Measurements from ENCODE around the gene GLS2. TPM values are rescaled to one million over a fixed set of nuclear protein-coding genes. Genes with fewer than 3 reads are reported as not detected.
A peak's percentile ranks its signal among the peaks of the same experiment; 100 is the strongest.
"Not testable (repeated sequence)": the region's sequence is repeated elsewhere in the genome, so short reads cannot be mapped to it uniquely, and the experiment has no call there.

The GLS2 gene
- total RNA-seq, 1 donor from 2014 or later: 0.40 TPM

- DNase-seq (no peak), ATAC-seq (ENCODE audit: poor library complexity) (no peak)
- intact Hi-C loops (cut with DNase I): no loop called here
These were observed 30.1 kb downstream of the GLS2 start for GRCh38 chr12:56457817-56458216.

DNA sequence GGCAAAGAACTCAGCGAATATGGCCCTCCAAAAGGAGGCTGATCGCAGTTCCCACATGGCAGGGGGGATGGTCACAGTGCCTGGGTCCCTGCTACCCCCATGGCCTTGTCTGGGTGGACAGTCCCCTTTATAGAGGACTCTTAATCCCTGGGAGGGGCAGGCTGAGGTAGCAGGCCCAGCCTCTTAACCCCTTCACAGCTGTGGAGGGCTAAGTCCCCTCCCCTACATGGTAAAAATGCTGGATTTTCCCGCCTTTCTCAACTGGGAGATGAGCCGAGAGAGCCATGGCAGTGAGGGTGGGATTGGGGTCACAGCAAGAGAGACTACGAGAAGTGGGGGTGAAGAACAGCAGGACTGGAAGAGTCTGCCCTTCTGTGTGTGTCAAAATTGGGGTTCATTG is 33.4 kb downstream of the GLS2 start, which contains the start of gene MIP:
TSS of gene MIP (minus strand) at position 101 of the 400 bp plus-strand sequence. CDS start at position 57, 44 bp downstream.
- ATAC-seq (ENCODE audit: poor library complexity): no peak
- intact Hi-C loops (cut with DNase I): no loop called here
- DNase-seq: no peak

GRCh38 chr12:56451147-56451546 is 36.8 kb downstream of the GLS2 start:
- DNase-seq (no peak), ATAC-seq (ENCODE audit: poor library complexity) (no peak)
- intact Hi-C loops (cut with DNase I): no loop called here

- ATAC-seq (ENCODE audit: poor library complexity): no peak
- intact Hi-C loops (cut with DNase I): no loop called here
These were observed 37.7 kb downstream of the GLS2 start for GRCh38 chr12:56450241-56450640.

GRCh38 chr12:56449622-56449984 is 38.4 kb downstream of the GLS2 start:
- ATAC-seq (ENCODE audit: poor library complexity): no peak
- intact Hi-C loops (cut with DNase I): no loop called here
- DNase-seq: no peak

More at GRCh38 chr12:56450241-56450640, 37.7 kb downstream of the GLS2 start:
- no peak for DNase-seq

GRCh38 chr12:56448860-56449621 is 38.9 kb downstream of the GLS2 start, which contains the start of gene TIMELESS:
TSS of gene TIMELESS (minus strand) at chr12:56449426. CDS start at chr12:56434170, 15,256 bp downstream.
- ATAC-seq (ENCODE audit: poor library complexity) (peak; percentile 100), DNase-seq (peak; percentile 93)
- intact Hi-C loops (cut with DNase I): no loop called here

- DNase-seq; intact Hi-C loops (cut with DNase I): not testable (repeated sequence)
These were observed 44.8 kb downstream of the GLS2 start for GRCh38 chr12:56443208-56443607.

DNA sequence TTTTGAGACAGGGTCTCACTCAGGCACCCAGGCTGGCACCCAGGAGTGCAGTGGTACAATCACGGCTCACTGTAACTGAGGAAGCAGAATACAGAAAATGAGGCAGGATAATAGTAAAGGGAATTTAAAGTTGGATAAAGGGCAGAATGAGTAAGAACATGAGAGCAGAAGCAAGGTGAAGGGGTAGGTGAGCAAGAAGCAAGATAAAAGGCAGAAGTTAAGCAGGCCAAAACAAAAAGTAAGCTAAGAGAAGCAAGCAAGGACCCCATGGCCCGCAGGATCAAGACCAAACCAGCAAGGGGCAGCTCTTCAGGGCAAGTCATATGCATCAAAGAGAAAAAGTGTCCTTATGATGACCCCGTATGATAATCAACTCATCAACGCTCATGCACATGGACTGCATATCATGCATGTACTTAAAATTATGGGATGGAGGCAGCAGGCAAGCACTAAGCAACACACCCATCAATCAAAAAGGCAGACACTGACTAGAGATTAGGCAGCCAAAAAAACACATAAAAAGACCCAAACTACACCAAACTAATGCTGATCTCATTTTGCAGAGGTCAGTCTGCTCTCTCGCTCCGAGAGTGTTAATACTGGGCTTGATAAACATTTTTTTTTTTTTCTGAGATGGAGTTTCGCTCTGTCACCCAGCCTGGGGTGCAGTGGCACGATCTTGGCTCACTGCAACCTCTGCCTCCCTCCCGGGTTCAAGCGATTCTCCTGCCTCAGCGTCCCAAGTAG is 50.4 kb downstream of the GLS2 start:
- intact Hi-C loops (cut with DNase I): no loop called here
- DNase-seq: no peak
- no peak for ATAC-seq (ENCODE audit: poor library complexity)

More at GRCh38 chr12:56443208-56443607, 44.8 kb downstream of the GLS2 start:
- ATAC-seq (ENCODE audit: poor library complexity): not testable (repeated sequence)

- DNase-seq: no peak
- no peak for ATAC-seq (ENCODE audit: poor library complexity)
- intact Hi-C loops (cut with DNase I): no loop called here
These were observed 53.1 kb downstream of the GLS2 start for GRCh38 chr12:56434828-56435227.

DNA sequence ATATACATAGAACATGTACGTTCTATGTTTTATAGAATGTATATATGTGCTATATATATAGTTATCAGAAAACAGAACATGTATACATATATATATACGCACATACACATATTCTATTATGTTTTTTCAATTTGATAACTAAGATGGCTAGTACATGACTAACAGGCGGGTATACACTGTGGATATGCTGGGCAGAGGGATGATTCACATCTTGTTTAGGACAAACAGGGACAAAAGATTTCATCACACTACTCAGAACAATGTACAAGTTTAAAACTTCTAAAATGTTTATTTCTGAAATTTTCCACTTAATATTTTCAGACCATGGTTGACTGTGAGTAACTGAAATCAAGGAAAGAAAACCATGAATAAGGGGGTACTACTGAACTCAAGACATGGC is 56.1 kb downstream of the GLS2 start:
- ATAC-seq (ENCODE audit: poor library complexity) (no peak), DNase-seq (no peak)
- intact Hi-C loops (cut with DNase I): no loop called here

GRCh38 chr12:56431288-56431687 is 56.7 kb downstream of the GLS2 start:
- no peak for DNase-seq
- ATAC-seq (ENCODE audit: poor library complexity): no peak
- intact Hi-C loops (cut with DNase I): no loop called here

GRCh38 chr12:56425940-56426438 is 62.0 kb downstream of the GLS2 start:
- DNase-seq (no peak), ATAC-seq (ENCODE audit: poor library complexity) (no peak)
- intact Hi-C loops (cut with DNase I): no loop called here

DNA sequence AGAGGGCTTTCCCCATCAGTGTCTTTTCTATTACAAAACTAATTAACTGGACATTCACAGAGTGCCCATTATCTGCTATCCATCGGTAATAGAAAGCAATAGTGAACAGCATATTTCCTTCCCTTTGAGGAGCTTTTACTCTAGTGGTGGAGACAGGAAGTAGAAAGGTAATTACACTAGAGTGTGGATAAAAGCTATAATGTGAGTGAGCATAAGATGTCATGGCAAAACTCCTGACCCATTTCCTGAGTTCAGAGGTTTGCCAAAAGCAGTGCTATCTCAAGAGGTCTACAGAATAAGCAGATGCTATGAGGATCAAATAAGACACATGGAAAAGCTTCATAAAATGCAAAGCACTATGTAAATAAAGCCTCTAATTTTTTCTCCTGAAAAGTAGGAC is 62.8 kb downstream of the GLS2 start:
- ATAC-seq (ENCODE audit: poor library complexity) (no peak), DNase-seq (no peak)
- intact Hi-C loops (cut with DNase I): no loop called here

Other genes with a start within 250 kb of the GLS2 start
- 24.6 TPM for gene ANKRD52, start 229.8 kb downstream of the GLS2 start, total RNA-seq
- gene COQ10A, start 221.2 kb downstream of the GLS2 start, total RNA-seq: 153 TPM
- gene CS, start 187.8 kb downstream of the GLS2 start, total RNA-seq: 779 TPM
- gene CNPY2, start 172.2 kb downstream of the GLS2 start, total RNA-seq: 31.2 TPM
- 38.6 TPM for gene PAN2, start 154.2 kb downstream of the GLS2 start, total RNA-seq
- gene IL23A, start 149.3 kb downstream of the GLS2 start, total RNA-seq: not detected
- gene STAT2, start 128.1 kb downstream of the GLS2 start, total RNA-seq: 28.3 TPM
- gene APOF, start 125.3 kb downstream of the GLS2 start, total RNA-seq: not detected
- 2.7 TPM for gene TIMELESS, start 38.7 kb downstream of the GLS2 start, total RNA-seq
- gene MIP, start 33.5 kb downstream of the GLS2 start, total RNA-seq: not detected
- 2.9 TPM for gene SPRYD4, start 19.6 kb downstream of the GLS2 start, total RNA-seq
- 25.0 TPM for gene RBMS2, start 33.7 kb upstream of the GLS2 start, total RNA-seq
- gene BAZ2A, start 142.2 kb upstream of the GLS2 start, total RNA-seq: 28.5 TPM
- gene ATP5F1B, start 157.8 kb upstream of the GLS2 start, total RNA-seq: 3,077 TPM
- 132 TPM for gene PTGES3, start 200.1 kb upstream of the GLS2 start, total RNA-seq
- gene NACA, start 237.1 kb upstream of the GLS2 start, total RNA-seq: 449 TPM